AG10803 (cell line): ENCODE results near the gene ME2.

Source experiments
- DNase-seq: peaks from one replicate; pipeline ENCODE4 v3.0.0; 2010; ENCODE audit warnings: low read depth
- H3K4me3 ChIP-seq: 2 replicates; pipeline ENCODE4 v1.5.1; 2011; ENCODE audit warnings: mild to moderate bottlenecking, low read length, control low read depth
- CTCF ChIP-seq: conservative IDR thresholded peaks from 2 replicates; pipeline ENCODE4 v1.5.1; 2011; ENCODE audit warnings: mild to moderate bottlenecking, low read length, control low read depth, inconsistent platforms

Gene ME2

GRCh38 chr18:50839996-50840395 lies 38.9 kb upstream of the ME2 start:
- no peak for DNase-seq
- H3K4me3 ChIP-seq, result no peak overlapping the region
- TF ChIP-seq CTCF, result no peak

GRCh38 chr18:50842846-50843245 lies 36.1 kb upstream of the ME2 start:
- no peak overlapping the region for H3K4me3 ChIP-seq
- TF ChIP-seq CTCF, result no peak
- no peak for DNase-seq

- TF ChIP-seq CTCF, result no peak
- no peak for DNase-seq
- no peak overlapping the region for H3K4me3 ChIP-seq
Observed at GRCh38 chr18:50844554-50844953, 34.4 kb upstream of the ME2 start.

- no peak for DNase-seq
- H3K4me3 ChIP-seq, result no peak overlapping the region
- no peak for TF ChIP-seq CTCF
Observed at GRCh38 chr18:50844960-50845359, 34.0 kb upstream of the ME2 start.

- TF ChIP-seq CTCF, result no peak
- peak; percentile 47 for DNase-seq
- H3K4me3 ChIP-seq, result no peak overlapping the region
Observed at GRCh38 chr18:50847192-50847591, 31.7 kb upstream of the ME2 start.

- TF ChIP-seq CTCF, result no peak
- no peak overlapping the region for H3K4me3 ChIP-seq
- no peak for DNase-seq
Observed at GRCh38 chr18:50848061-50848551, 30.8 kb upstream of the ME2 start.

- TF ChIP-seq CTCF, result no peak
- H3K4me3 ChIP-seq, result no peak overlapping the region
- no peak for DNase-seq
Observed at GRCh38 chr18:50848991-50849390, 29.9 kb upstream of the ME2 start.
